HG03025 (cell line): ENCODE results near the gene GSE1.

Source experiments
- ATAC-seq: cut with Tn5 transposase; IDR thresholded peaks from one replicate; pipeline ENCODE4 v1.9.1; 2021; ENCODE audit warnings: mild to moderate bottlenecking, moderate library complexity; ENCODE audit not compliant: unreplicated experiment, low FRiP score

Gene GSE1

GRCh38 chr16:85631230-85631629, 18.1 kb downstream of the GSE1 start:
- no peak for ATAC-seq

GRCh38 chr16:85631802-85632393, 18.8 kb downstream of the GSE1 start:
- ATAC-seq, result no peak

GRCh38 chr16:85632709-85633437, 19.8 kb downstream of the GSE1 start:
- no peak for ATAC-seq

DNA sequence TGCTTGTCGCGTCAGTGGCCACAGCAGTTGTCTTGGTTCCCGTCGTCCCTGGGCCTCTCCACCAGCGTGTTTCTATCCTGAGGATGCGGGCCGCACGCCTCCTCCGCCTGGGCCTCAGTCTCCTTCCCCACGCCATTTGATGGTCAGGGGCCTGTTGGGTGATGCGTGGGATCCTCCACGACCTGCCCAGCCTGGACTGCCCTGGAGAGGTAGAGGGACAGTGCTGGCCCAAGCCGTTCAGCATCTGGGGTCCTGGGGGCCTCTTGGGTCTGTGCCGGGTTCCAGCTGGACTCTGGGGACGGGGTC, 20.3 kb downstream of the GSE1 start:
- no peak for ATAC-seq

GRCh38 chr16:85633888-85634287, 20.8 kb downstream of the GSE1 start:
- no peak for ATAC-seq

DNA sequence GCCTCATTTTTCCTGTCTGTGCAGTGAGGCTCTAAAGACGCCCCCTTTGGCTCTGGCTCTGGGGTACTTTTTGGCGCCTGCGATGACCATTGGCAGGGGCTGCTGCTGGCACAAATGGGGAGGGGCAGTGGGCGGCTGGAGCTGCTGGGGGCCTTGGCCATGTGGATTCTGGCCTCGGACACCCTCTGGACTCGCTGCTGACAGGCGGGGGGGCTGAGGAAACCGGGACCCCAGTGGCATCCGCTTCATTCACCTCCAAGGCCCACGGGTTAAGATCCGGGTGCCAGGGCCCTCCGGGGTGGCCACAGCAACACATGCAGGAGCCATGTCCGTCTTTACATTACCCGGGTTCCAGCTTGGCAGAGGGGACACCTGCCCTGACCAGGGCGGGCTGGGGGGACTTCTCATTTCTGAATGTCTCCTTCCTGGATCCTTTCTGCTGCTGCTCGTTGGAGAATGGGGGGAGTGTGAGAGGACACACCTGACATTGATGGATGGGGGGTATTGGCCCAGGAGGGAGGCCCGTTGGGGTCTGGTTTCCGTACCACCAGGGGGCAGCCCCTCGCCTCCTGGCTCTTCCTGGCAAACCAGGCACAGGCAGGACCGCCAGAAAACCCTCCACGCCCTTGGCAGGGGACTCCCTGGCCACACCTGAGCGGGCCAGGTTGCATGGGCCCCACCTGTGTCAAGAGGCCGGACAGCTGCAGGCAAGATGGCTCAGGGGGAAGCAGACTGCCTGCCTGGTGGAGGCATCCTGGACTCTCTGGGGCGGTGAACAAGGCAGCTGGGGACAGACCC, 21.8 kb downstream of the GSE1 start:
- no peak for ATAC-seq

DNA sequence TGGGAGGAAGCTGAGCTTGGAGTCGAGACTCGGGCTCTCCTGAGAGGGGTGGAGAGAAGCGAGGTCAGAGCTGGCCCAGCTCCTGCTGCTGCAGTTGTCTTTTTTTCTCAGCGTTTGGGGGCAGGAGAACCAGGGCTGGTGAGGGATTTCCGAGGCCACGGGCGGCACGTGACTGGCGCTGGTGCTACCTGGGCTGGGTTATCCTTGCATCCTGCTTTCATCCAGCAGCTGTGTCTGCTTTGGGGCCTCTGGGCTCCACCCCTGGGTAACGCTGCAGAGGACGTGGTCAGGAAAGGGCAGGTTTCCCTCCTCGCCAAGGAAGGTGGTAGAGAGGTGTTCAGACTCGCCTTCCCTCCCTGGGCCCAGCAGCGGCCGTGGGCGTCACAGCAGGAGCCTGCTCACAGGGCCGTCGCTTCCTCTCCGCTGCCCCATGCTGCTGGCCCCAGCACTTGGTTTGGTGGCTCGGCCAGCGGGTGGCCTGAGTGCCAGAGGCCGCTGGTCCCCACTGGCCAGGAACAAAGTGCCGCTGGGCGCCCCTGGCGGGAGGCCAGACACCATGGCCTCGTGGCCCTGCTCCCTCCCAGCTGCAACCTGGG, 22.5 kb downstream of the GSE1 start:
- ATAC-seq, result no peak

DNA sequence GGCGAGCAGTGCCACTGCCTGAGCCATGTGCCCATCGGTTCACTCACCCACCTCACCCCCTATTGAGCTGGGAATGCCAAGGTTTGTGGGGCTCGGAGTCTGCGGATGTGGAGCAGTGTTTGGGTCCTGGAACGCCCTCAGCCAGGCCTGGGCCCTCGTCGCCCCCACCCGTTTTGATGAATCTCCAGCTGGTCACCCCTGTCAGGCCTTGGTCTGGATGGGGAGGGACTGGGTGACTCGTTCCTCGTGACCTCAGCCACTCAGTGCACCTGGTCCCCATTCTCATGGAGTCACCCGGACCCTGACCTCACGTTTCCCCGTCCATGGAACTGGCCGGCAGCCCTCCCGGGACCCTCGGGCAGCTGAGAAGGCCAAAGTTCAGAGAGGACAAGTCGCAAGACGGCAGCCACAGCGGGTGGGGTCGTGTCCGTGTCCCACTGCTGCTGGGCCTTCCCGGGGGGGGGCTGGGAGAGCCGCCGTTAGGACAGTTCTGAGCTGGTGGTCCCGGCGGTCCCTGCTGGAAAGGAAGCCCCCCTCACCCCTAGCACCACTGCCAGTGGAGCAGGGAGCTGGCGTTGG, 23.2 kb downstream of the GSE1 start:
- ATAC-seq, result no peak

DNA sequence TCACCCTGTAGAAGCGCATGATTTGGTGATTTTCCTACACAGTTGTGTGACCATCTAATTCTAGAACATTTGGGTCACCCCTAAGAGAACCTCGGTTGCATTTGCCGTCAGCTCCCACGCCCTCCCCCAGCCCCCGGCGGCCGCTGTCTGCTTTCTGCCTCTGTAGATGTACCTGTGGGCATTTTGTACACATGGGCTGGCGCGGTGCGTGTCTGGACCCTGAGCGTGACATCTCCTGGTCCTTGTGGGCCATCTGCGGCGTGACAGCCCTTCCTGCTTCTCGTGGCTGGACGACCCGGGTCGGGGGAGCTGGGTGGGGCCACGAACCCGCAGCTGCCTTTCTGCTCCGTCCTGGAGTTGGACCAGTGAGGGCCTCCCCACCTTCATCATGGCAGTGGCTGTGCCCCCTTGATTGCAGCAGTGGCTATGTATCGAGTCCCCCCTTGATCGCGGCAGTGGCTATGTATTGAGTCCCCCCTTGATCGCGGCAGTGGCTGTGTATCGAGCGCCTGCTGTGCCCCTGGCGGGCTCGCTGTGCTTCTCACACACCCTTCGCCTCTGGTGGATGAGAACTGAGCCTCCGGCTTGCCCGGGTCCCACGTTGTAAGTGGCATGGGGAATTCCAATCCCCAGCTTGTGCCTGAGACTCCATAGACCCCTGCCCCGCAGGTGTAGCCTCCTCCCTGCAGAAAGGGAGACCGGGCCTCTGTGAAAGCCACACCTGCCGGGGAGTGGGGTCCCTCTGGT, 24.1 kb downstream of the GSE1 start:
- ATAC-seq, result no peak

GRCh38 chr16:85637808-85638647, 24.9 kb downstream of the GSE1 start:
- no peak for ATAC-seq

GRCh38 chr16:85638695-85639409, 25.7 kb downstream of the GSE1 start:
- ATAC-seq, result no peak

DNA sequence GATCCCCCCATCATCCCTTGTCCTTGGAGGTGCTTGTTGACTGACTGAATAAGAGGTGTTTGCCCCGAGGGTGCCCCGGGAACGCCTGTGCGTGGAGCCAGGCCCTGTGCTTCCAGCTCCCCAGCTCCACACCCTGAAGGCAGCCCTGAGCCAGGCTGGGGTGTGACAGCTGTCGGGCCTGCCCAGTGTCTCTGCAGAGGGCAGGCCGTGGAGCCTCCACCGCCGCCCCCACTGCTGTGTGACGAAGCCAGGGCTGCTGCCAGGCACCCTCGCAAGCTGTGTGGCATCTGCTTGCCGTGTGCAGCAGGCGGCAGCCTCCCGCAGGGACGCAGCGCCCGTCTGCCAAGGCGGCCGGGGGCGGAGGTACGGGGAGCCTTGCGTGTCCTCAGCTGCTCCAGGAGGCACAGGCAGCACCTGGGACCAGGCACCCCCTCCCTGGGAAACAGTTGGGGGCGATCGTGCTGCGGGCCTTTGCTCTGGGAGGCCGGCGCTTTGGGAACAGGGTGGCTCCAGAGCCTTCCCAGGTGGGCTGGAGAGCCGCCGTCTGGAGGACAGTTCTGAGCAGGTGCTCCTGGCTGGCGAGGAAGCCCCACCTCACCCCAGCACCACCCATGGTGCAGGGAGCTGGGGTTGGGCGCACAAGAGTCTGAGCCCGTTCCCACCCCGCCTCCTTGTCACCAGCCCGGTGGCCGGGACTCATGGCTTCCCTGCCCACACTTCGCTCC, 26.6 kb downstream of the GSE1 start:
- no peak for ATAC-seq

DNA sequence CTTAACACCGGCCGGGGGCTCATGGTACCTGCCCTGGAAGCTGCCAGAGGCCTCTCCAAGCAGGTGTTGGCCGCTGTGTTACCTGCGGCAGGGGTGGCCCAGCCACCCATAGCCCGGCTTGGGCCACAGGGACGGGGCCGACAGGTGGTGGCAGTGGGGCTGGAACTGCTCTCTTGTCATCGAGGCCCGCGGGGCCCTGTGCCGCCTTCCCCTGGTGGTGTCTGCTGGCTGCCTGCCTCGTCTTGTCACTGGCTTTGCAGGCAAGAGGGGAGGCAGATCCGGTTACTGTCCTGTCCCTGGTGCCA, 27.1 kb downstream of the GSE1 start:
- no peak for ATAC-seq

GRCh38 chr16:85640585-85640984, 27.5 kb downstream of the GSE1 start:
- ATAC-seq, result no peak

DNA sequence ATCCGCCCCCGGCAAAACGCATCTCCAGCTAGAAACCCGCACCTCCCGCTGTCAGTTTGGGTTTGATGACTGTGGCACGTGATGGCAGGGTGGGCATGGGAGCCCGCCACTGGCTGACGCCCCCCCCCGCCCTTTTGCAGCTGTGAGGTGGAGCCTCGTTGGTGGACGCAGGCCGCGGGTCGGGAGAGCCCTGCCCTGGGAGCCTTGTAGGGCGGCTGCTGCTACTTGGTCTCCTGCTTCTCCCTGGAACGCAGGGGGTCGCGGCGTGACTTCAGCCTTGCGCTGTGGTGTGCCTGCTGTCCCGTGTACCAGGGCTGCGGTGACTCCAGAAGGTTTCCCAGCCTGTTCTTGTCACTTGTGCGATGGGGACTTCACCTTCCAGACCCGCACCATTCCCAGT, 28.2 kb downstream of the GSE1 start:
- no peak for ATAC-seq

GRCh38 chr16:85641776-85642176, 28.7 kb downstream of the GSE1 start:
- ATAC-seq, result no peak

DNA sequence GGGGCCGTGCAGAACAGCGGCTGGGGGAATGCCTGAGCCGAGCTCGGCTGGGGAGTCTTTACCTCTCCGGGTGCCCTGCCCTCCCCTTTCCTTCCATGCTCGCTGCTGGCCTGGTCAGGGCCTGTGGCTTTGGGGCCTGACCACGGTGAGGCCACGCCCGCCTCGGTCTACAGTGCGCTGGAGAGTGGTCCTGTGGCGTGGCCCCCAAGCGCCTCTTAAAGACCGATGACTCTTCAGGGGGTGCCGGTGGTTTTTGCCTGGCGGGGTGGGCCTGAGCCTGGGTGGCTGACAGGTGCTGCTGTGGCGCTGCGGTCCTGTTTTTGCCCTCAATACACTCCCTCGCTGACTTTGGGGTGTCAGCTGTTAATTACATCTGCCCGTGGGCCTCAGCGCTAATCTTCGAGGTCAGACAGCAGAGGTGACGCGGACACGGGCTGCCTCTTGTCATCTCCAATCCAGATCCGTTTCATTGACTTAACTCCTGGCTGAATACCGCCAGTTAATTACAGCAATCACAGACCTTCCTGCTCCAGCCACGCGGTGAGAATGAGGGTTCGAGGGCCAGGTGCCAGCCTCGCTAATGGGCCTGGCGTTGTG, 29.7 kb downstream of the GSE1 start:
- no peak for ATAC-seq

- no peak for ATAC-seq
Observed at GRCh38 chr16:85643631-85644030, 30.5 kb downstream of the GSE1 start.
